Stimulated activated CD8-positive, alpha-beta memory T cell treated with anti-CD3 and anti-CD28 coated beads, Interleukin-7, amount 100 ng/mL, for 24 hours (primary cell): ENCODE measurements around the gene IFT22.
"Not testable (repeated sequence)": the region's sequence is repeated elsewhere in the genome, so short reads cannot be mapped to it uniquely, and the experiment has no call there.

Experiments
- DNase-seq: peaks from one replicate; pipeline ENCODE4 v3.0.0-alpha.2; 2020; ENCODE audit warnings: low read depth

The IFT22 gene

GRCh38 chr7:101321491-101322401 is at the start of gene IFT22:
IFT22 (minus strand) TSS chr7:101321812; CDS start chr7:101321709, 103 bp downstream.
- DNase-seq = peak; percentile 71

GRCh38 chr7:101370836-101371235 is 49.2 kb upstream of the IFT22 start:
- DNase-seq = no peak

- DNase-seq = no peak
These were observed 47.0 kb upstream of the IFT22 start for GRCh38 chr7:101368422-101369165.

GRCh38 chr7:101367676-101368075 is 46.1 kb upstream of the IFT22 start:
- DNase-seq = no peak

DNA sequence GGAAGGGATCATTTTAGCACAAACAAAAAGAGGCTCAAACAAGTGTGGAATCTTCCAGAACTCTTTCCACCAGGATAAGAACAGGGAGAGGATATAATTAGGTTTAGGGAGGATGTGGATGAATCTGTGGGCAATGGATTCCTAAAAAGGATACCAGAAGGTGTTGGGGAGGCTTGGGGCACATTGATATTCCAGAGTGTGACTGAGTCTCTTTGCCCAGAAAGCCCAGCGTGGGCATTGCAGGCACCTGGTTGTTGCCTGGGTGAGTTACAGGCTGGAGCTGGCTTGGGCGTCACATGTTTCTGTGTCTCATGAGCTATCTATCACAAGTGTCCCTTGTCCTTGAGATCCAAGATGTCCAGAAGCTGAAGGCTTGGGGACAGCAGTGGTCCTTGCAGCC is 44.3 kb upstream of the IFT22 start:
- no peak for DNase-seq

- peak; percentile 34 for DNase-seq
These were observed 42.2 kb upstream of the IFT22 start for GRCh38 chr7:101363734-101364374.

- DNase-seq = no peak
These were observed 41.7 kb upstream of the IFT22 start for GRCh38 chr7:101363196-101363733.

GRCh38 chr7:101362334-101363195 is 41.0 kb upstream of the IFT22 start, which contains the start of gene COL26A1:
COL26A1 (plus strand) TSS chr7:101362875; CDS start chr7:101363033, 158 bp downstream.
- DNase-seq = no peak

- no peak for DNase-seq
These were observed 35.8 kb upstream of the IFT22 start for GRCh38 chr7:101357433-101357832.

GRCh38 chr7:101352920-101353308 is 31.3 kb upstream of the IFT22 start:
- no peak for DNase-seq

- DNase-seq = not testable (repeated sequence)
These were observed 27.7 kb upstream of the IFT22 start for GRCh38 chr7:101349300-101349699.

DNA sequence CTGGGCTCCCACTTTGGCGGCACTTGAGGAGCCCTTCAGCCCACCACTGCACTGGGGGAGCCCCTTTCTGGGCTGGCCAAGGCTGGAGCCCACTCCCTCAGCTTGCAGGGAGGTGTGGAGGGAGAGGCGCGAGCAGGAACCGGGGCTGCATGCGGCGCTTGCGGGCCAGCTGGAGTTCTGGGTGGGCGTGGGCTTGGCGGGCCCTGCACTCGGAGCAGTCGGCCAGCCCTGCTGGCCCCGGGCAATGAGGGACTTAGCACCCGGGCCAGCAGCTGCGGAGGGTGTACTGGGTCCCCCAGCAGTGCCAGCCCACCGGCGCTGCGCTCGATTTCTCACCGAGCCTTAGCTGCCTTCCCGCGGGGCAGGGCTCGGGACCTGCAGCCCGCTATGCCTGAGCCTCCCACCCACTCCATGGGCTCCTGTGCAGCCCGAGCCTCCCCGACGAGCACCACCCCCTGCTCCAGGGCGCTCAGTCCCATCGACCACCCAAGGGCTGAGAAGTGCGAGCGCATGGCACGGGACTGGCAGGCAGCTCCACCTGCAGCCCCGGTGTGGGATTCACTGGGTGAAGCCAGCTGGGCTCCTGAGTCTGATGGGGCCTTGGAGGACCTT is 26.9 kb upstream of the IFT22 start:
- DNase-seq = not testable (repeated sequence)

GRCh38 chr7:101347477-101347876 is 25.9 kb upstream of the IFT22 start:
- no peak for DNase-seq

DNA sequence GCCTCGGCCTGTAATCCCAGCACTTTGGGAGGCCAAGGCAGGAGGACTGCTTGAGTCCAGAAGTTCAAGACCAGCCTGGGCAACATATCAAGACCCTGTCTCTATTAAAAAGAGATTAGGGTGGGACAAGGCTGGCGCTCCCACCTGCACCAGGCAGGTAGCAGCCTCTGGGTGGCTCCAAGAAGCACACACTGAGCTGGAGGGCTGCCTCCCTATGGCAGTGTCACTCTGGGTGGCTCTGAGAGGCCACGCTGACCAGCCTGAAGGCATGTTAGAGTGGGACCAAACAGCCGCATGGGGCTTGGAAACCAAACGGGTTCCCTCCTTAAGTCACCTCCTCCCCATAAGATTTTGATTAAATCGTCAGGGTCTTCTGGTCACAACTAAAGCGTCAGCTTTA is 21.3 kb upstream of the IFT22 start:
- DNase-seq = no peak

GRCh38 chr7:101340379-101340778 is 18.8 kb upstream of the IFT22 start:
- no peak for DNase-seq

DNA sequence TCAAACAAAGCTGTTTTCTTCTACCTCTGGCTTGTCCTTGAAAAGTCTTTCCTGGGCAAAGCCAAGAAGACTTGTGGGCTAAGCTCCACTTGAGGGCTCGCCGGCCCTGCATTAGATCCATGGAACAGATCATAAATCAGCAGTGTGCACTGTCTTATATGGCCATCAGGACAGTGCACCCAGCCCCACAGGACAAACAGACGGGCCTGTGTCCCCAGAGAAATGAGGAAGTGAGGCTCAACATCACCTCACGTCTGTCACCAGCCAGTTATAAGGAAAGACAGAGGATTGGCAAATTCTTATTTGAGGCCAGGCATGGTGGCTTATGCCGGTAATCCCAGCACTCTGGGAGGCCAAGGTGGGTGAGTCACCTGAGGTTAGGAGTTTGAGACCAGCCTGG is 12.3 kb upstream of the IFT22 start:
- no peak for DNase-seq

DNA sequence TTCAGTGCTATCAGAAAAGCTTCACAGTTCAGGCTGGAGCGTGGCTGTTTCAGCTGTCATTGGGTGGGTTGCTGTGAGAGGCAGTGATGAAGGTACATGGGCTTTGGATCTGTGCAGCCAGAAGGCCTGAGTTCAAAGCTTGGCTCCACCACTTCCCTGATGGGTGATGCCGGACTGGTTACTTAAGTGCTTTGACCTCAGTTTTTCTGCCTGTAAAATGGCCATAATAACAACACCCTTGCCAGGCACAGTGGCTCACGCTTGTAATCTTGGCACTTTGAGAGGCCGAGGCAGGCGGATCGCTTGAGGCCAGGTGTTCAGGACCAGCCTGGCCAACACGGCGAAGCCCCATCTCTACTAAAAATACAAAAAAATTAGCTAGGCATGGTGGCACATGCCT is 10.4 kb upstream of the IFT22 start:
- DNase-seq = no peak

- no peak for DNase-seq
These were observed 8.4 kb upstream of the IFT22 start for GRCh38 chr7:101330011-101330484.

- no peak for DNase-seq
These were observed 6.5 kb upstream of the IFT22 start for GRCh38 chr7:101328159-101328558.

GRCh38 chr7:101319401-101319800 is 2.2 kb downstream of the IFT22 start:
- no peak for DNase-seq

DNA sequence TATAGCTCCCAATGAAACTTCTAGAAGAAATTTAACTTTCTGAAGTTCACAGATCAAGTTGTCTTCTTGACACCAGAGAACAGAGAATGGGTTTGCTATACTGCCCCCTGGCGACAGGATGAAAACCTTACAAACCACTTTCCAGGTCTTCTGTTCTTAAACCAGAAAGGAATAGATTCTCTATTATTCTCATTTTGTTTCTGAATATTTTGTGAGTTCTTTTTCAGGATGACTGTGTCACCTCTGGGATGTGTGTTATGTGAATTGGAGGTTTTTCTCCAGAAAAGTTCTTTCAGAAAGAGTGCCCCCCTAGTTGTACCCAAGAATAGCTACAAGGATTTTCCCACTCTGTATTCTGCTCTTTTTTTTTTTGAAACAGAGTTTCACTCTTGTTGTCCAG is 6.3 kb downstream of the IFT22 start:
- DNase-seq = peak; percentile 13
